GM12892 (cell line): ENCODE measurements around the gene SNED1.

Source experiments
- POLR2A ChIP-seq: IDR thresholded peaks from 2 replicates; pipeline ENCODE4 v1.6.1; 2011; ENCODE audit warnings: low read depth, low read length, control low read depth
- POLR2AphosphoS5 ChIP-seq: IDR thresholded peaks from 2 replicates; pipeline ENCODE4 v1.6.1; 2011; ENCODE audit warnings: low read depth, low read length, control low read depth
- TAF1 ChIP-seq: IDR thresholded peaks from 2 replicates; pipeline ENCODE4 v1.6.1; 2011; ENCODE audit warnings: low read depth, mild to moderate bottlenecking, control low read depth, low read length, borderline replicate concordance

DNA sequence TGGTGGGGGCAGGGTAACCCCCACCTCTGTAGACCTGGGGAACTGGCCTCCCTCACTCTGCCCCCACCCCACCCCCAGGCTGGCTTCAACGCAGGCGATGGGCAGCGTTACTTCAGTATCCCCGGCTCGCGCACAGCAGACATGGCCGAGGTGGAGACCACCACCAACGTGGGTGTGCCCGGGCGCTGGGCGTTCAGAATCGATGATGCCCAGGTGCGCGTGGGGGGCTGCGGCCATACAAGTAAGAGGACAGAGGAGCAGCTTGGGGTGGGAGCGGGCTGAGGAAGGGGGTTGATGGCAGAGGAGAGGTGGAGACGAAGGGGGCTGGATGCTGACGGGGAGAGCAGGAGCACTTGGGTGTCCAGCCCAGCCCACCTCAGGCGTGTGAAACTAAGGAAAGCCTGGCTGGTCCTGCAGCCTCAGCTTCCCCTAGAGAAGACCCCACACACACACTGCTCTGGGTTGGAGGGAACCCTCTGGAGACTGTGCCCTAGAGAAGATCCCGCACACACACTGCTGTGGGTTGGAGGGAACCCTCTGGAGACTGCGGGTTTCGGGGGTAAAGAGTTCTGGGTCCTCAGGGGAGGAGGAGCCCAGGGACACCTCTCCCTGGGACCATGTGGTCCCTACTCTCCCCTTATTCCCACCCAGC, 36.2 kb downstream of the SNED1 start:
- TF ChIP-seq POLR2AphosphoS5 (no peak), POLR2A (no peak), TAF1 (no peak)
